Stimulated activated CD4-positive, alpha-beta T cell treated with anti-CD3 and anti-CD28 coated beads, Interleukin-15, amount 100 ng/mL, for 1 hour (primary cell): ENCODE results near the gene SOCS3.

Experiments
- DNase-seq, 2 donors: peaks; one replicate each; pipeline ENCODE4 v3.0.0-alpha.2; 2020; ENCODE audit warnings: low read depth in 1 of 2, low spot score in 1 of 2

SOCS3 gene, protein sequence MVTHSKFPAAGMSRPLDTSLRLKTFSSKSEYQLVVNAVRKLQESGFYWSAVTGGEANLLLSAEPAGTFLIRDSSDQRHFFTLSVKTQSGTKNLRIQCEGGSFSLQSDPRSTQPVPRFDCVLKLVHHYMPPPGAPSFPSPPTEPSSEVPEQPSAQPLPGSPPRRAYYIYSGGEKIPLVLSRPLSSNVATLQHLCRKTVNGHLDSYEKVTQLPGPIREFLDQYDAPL

DNA sequence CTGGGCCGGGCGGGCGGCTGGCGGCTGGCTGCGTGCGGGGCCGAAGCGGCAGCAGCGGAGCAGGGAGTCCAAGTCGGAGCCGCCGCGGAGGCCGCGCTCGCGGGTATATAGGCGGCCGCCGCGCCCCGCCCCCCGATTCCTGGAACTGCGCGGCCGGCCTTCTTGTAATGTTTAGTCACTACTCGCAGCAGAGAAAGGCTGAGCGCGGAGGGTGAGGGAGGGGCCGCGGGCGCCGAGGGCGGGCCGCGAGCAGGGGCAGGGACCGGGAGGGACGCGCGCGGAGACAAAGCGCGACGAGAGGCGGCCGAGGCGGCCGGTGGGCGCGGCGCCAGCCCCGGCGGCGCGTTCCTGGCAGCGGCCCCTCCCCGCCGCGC is at the start of gene SOCS3:
Gene SOCS3 (minus strand): TSS at position 81 of the 374 bp plus-strand sequence. CDS start 982 bp downstream, outside the sequence.
- DNase-seq: peak; percentile 96 to 97

DNA sequence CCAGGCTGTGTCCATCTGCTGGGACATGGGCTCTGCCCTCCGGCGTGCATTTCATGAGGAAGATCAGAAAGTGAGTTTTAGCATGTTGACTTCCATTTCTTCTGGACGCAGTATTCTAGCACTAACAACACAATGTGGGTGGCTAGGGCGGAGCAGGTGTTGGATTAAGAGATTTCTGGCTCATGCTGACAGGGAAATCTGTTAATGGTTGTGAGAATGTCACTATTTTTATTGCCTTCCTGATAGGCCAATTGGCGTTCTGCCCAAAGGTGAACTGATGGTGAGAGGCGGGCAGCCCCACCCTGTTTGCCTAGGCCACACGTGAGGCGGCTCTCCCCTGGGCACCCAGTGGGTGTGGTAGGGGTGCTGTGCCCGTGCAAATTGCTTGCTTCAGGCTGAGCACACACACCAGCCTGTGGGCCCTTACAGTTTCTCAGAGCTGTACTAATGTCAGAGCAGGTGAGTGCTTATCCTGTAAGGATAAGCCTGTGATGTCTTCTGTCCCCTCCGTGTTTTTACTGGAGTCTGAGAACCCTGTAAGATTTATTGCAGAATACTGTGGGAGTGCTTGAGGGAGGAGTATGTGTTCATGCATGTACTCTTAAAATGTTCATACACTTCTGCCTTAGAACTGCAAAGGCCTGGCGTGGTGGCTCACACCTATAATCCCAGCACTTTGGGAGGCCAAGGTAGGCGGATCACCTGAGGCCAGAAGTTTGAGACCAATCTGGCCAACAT is 49.5 kb upstream of the SOCS3 start:
- no peak for DNase-seq

DNA sequence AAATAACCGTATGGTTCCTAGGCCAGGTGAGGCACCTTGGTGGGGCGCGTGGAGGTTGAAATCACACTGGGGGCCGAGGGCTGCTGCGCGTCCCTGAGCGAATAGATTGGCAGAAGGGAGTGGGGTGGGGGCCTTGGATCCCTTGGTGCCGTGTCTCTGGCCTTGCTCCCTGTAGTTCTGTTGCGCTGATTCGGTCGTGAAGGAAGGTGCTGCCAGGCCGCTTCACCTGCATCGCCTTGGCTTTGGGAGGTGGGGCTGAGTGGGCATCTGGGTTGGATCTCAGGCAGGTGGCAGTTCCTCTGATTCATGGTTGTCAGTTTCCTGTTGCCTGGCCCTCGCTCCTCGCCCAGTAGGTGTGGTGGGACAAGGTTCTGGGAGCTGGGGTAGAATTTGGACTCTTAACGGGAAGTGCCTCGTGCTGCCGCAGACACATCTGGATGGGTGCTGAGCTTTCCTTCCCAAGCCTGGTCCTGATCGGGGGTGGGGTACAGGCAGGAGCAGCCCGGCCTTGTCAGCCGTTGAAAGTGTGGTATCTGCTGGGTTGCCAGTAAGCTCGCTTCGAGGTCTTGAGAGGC is 48.7 kb upstream of the SOCS3 start:
- no peak for DNase-seq

DNA sequence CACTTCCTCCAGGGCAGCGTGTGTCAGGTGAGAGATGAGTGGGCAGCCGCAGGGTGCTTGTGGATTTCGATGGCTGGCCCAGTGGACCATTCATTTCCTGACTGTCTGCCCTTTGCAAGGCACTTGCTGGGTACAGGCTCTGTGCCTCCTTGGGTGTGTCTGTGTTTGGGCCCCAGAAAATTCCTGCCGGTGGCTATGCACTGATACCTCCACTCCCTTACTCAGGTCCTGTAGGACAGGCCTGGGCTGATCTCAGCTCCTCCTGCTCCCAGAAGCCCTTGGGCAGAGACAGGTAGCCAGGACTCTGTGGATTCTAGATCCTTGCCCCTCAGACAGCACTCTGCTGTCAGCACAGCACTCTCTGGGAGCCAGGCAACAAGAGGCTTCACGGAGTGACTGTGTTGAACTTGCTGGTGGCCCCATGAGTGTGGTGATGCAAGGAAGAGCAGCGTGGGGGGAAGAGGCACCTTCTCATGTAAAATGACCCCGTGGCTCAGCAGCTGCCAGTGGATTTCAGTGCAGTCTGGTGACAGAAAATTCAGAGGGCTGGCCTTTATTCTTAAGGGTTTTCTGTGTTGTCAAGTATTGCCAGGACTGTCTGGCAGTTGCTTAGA is 47.6 kb upstream of the SOCS3 start:
- no peak for DNase-seq

DNA sequence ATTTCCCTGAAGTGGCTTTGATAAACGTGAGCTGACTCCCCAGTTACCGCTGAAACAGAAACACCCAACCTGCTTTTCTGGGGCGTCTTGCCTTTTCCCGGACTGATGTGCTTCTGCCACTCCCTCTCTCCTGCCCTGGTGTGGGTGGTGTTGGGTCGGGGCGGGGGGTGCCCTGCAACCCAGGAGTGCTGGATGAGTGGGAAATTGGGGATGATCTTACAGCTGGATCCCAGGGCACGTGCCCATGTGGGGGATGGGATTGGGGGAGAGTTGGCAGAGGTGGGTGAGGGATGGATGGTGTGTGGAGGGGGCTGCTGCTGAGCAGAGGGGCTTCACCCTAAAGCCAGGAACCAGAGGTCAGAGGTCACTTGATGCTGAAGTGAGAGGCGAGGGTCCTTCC is 47.0 kb upstream of the SOCS3 start:
- DNase-seq: no peak

DNA sequence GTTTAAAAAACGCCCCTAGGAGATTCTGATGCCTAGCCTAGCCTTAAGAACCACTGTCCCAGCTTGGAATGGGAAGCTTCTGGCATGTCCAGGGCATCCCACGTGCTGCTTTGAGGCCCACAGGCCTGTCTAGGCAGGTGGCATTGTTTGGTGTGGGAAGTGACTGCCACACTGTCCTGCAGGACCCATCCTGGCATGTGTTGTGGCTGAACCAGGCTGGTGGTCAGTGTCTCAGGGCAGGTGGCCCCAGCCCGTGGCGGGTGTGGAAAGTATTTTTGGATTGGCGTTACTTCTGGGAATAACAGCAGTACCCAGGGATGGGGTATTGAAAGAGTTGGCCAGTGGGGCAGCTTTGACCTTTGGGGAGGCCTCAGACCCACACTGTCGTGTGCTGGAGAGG is 46.5 kb upstream of the SOCS3 start:
- DNase-seq: no peak

DNA sequence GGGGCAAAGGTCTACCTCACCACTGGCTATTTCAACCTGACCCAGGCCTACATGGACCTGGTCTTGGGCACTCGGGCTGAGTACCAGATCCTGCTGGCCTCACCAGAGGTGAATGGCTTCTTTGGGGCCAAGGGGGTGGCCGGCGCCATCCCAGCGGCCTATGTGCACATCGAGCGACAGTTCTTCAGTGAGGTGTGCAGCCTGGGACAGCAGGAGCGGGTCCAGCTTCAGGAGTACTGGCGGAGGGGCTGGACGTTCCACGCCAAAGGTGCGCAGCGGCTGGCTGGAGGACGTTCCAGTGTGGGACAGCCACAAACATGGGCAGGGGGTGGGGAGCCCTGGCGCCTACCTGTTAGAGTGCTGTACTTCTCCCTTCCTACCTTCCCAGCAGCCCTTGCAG is 43.9 kb upstream of the SOCS3 start:
- DNase-seq: no peak

DNA sequence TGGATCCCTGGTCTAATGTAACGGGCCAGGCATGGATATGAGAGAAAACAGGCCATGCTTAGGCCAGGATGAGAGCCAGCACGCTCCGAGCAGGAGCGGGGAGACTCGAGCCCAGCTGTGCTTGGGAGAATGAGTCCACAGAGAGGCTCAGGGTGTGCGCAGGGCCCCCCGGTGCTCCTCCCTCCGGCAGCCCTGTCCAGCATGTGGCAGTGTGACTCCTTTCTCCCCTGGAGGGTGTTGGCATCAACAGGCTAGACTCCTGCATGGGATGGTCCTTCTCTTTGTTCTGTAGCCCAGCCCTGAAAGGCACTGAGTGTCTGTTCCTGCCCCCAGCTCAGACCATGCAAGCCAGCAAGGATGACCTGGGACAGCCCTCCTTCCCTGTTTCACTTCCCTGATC is 42.0 kb upstream of the SOCS3 start:
- no peak for DNase-seq

DNA sequence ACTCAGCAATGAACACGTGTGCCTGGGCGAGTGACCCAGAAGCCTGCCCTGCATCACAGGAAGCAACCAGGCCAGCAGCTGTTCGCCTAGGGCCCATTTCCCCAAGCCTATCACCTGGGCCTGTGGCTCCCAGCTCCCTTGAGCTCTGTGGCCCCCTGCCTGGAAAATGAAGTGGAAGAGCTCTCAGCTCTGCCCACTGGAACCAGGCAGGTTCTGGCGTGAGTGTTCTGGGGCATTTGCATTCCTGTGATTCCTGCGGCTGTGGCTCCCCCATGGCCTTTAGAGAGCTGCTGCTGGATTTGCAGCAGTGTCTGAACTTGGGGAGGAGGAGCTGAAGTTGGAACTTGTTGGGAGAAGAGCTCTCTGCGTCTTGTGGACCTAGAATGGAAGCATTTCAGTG is 41.4 kb upstream of the SOCS3 start:
- DNase-seq: no peak

DNA sequence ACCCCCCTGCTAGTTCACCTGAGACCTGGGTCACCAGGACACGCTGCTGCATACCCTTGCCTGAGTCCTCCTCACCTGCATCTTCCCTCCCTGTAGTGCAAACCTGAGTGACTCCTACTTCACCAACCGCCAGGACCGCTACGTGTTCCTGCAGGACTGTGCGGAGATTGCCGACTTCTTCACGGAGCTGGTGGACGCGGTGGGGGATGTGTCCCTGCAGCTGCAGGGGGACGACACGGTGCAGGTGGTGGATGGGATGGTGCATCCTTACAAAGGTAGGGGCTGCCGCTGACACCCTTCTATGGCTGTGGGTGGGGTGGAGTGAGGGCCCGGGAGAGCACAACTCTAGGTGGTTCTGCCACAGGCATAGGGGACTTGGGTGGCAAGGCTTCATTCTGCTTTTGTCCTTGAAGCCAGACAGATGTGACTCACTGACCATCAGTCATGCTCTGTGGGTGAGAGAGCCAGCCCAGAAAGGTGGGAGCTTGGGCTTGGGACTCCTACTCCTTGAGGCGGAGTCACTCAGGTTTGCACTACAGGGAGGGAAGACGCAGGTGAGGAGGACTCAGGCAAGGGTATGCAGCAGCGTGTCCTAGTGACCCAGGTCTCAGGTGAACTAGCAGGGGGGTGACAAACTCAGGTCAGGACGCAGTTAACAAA is 40.8 kb upstream of the SOCS3 start:
- no peak for DNase-seq

DNA sequence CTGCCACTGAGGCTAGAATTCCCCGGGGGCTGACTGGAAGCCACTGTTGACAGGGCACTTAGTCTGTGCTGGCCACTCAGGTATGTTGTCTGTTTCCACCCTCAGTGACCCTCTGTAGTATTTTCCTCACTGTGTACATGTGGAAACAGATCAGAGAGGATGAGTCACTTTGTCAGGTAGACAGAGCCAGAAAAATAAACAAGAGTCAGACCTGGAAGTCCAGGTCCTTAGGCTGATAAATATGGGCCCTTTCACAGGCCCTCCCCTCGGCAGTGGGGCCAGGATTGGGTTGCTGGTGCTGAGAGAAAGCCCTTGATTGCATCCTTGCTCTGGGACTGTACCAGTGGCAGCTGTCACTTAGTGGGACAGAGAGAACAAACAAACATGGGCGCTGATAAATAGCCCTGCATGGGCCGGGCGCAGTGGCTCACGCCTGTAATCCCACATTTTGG is 39.8 kb upstream of the SOCS3 start:
- no peak for DNase-seq

DNA sequence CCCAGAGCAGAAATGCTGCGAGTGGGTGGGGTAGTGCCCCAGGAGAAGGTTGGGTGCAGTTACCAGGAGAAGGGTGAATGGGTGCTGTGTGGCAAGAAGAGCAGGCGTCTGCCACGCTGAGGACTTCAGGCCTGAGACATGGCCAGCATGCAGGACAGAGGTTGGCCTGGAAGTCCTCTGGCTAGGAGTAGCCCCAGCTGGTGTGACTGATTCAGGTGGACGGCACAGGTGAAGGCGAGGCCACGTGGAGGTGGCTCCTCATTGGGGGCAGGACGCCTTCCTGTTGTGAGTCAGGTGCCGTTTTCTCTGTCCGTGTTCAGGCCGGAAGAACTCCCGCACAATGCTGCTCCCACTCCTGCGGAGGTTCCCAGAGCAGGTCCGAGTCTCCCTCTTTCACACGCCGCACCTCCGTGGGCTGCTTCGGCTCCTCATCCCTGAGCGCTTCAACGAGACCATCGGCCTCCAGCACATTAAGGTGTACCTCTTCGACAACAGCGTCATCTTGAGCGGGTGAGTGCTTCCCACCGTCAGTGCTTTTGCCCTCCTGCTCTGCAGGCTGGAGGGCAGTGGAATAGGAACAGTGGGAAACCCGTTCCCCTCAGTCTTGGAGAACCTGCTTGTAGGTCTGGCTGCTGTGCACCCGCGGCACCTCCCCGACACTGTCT is 39.3 kb upstream of the SOCS3 start:
- no peak for DNase-seq

DNA sequence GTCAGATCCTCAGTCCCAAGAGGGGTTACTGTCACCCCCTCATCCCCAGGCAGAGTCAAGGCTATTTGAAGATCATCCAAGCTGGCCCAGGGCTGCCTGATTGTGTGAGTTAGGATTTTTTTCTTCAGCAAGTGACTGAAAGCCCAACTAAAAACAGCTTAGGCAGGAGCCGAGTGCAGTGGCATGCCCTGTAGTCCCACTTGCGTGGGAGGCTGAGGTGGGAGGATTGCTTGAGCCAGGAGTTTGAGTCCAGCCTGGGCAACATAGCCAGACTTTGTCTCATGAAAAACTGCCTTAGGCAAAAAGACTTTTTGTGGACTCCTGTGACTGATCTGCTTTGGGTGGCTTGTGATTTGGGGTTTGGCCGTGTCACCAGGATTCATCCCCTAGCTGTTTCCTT is 38.5 kb upstream of the SOCS3 start:
- no peak for DNase-seq

DNA sequence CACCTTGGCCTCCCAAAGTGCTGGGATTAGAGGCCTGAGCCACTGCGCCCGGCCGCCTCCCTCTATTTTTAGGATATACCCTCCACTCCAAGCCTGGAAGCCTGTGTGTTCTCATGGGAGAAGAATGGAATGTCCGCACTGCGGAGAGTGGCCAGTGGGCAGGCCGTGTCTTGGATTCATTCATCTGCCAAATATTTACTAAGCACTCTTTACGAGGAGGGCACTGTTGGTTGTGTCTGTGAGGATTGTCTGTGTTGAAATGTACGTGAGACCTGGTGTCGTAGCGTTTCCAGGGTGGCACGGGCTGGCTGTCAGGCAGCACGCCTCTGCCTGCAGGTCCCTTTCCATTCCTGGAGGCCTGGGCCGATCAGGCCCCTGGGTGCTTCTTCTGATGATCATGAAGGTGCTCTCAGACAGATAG is 37.8 kb upstream of the SOCS3 start:
- DNase-seq: no peak

DNA sequence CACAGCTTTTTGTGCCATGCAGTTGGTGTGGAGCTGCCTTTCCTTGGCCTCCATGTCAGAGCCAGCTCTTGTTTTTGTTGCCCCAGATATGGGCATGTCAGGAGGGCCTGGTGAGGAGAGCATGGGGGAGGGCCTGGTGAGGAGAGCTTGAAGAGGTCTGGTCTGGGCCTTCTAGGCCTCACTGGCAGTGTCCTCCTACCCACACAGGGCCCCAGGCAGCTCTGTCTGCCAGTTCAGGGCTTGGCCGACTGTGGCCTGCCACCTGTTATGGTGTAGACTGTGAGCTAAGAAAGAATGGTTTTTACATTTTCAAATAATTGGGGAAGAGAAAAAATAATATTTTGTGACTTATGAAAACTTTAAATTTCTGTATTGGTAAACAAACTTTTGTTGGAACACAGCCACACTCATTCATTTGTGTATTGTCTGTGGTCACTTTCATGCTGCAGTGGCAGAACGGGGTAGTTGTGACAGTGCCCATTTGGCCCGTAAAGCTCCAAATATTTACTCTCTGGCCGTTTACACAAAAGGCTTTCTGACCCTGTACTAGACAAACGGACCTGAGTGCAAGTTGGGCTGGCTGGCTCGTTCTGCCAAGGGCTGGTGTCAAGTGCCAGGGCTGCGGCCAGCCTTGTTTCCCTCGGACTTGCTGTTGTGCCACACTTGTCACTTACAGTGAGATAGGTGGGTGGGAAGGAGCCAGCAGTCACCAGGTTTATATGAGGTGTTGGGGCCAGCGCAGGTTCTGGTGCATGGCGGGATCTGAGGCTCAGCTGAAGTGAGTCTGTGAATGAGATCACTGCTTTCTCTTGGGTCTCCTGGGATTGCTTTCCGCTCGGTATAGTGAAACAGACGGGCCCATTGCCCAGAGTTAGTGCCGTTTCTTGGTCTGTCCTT is 36.8 kb upstream of the SOCS3 start:
- DNase-seq: no peak

DNA sequence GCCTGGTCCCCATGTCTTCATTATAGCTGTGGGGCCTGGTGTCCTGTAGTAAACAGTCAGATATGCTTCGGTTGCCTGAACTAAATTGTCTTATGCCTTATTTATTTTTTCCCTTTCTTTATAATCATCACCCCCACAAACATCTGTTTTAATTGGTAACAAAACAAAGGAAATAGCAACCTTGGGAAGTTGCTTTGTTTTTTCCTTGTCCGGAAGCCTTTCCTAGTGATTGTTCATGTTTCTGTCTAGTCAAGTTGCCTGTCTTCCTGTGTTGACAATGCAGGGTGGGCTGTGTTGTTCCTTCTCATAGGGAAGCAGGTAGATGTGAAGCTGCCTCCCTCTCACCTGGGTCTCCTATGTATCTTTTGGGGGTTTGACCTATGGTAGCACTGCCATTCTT is 35.3 kb upstream of the SOCS3 start:
- DNase-seq: no peak

DNA sequence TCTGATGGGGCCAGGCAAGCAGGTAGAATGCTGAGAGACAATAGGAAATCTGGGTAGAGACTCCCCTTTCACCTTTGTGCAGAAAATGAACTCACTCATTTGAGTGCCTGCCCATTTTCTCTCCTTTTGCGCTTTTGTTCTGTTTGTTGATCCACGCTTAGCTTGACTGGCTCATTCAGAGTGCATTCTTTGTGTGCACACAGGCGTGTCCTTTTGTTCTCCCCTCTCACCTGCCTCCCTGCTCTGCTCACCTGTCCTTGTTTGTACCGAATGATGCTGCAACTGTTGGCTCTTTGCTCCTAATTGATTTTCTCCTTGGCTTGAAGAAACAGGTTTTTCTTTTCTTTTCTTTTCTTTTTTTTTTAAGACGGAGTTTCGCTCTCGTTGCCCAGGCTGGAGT is 34.3 kb upstream of the SOCS3 start:
- no peak for DNase-seq

DNA sequence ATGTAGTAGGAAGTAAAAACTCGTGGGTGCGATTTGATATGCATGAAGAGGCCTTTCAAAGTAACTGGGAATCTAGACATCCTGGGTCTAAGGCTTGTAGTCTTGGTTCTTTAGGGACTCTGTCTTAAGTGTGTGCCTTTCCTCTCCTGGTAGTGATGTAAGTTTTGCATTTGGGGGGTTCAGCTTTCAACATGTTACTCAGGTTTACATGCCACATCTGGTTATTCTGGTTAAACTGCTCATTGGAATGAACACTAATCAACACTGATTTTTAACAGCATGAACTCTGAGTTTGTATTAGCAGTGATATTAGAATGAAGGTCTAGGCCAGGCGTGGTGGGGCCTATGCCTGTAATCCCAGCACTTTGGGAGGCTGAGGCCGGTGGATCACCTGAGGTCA is 33.7 kb upstream of the SOCS3 start:
- no peak for DNase-seq

DNA sequence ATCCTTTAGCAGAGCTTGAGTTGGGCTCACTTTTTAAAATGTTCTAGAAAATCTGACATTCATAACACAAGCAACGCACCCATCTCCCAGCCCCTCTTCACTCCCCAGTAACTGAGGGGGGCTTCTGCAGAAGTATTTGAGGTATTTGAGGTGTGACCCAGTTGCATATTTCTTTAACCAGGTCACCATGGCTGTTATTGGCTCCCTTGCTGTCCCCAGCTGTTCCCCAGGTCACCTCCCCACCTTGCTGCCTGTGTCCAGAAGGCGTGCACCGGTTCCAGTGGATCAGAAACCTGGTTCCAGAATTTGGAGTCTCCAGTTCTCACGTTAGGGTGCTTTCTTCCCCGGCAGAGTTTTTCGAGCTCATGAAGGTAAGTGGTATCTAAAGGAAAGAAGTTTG is 32.4 kb upstream of the SOCS3 start:
- no peak for DNase-seq

DNA sequence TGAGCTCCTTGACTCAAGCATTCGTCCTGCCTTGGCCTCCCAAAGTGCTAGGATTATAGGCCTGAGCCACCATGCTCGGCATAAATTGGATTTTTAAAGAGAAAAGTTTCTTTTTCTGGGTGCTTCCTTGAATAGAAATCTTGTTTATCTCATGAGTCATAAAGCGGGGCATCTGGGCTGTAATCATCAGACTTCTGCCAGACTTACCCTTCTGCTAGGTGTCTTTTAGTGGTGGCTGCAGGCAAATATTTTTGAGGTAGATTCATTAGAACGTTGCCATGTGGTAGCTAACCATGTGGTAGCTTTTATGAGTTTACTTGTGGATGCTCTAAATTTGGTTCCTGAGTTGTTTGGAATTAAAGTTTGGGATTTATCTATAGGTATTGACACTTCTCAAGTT is 32.0 kb upstream of the SOCS3 start:
- DNase-seq: no peak
